ENCODE results near the gene PARD3.

PARD3 gene

DNA sequence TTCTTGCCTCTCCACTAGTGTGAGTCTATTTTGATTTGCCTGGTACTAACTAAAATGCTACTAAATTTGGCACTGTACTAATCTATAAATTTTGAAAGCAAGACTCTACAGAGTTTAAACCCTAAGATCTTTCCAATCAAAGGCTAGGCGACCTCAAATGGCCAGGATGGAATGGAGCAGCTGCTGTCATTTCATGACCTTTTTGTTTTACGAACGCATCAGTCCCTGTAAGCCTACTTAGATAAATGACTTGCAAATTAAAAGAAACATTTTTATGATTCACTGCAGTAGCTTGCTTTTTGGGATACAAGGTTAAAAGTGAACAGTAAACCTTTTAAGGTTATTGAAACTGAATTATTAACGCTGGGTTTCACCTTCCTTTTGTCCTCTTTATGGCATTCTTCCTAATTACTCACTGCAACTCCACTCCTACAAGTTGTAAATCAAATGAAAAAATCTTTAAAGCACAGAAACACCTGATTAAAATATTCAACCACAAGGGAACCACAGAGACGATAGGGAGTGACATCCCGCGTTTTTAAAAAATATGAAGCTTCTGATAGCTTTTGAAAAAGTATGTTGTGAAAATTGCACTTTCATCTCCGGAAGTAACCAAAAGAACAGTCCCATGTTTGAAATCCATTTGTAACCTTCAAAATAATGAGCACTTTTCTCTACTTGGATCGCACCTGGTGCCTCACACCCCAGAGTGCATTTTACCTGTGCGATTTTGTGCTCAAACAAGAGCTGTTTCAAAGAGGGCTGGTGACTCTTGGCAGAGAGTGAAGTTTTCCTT, 595.1 kb downstream of the PARD3 start:
- CTCF ChIA-PET, result interaction anchor here (0.9 kb wide), 1 partner anchor 20 kb away, joined by 3 read pairs; no protein-coding TSS in a partner anchor
- POLR2A ChIA-PET, result no interaction called here
- no peak for DNase-seq (ENCODE audit: extremely low spot score)
- TF ChIP-seq, protein P1, sequence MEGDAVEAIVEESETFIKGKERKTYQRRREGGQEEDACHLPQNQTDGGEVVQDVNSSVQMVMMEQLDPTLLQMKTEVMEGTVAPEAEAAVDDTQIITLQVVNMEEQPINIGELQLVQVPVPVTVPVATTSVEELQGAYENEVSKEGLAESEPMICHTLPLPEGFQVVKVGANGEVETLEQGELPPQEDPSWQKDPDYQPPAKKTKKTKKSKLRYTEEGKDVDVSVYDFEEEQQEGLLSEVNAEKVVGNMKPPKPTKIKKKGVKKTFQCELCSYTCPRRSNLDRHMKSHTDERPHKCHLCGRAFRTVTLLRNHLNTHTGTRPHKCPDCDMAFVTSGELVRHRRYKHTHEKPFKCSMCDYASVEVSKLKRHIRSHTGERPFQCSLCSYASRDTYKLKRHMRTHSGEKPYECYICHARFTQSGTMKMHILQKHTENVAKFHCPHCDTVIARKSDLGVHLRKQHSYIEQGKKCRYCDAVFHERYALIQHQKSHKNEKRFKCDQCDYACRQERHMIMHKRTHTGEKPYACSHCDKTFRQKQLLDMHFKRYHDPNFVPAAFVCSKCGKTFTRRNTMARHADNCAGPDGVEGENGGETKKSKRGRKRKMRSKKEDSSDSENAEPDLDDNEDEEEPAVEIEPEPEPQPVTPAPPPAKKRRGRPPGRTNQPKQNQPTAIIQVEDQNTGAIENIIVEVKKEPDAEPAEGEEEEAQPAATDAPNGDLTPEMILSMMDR (IDR thresholded peaks at IDR 0.05; ENCODE audit: control extremely low read depth, extremely low read depth, low read depth, missing control alignments), result no peak

DNA sequence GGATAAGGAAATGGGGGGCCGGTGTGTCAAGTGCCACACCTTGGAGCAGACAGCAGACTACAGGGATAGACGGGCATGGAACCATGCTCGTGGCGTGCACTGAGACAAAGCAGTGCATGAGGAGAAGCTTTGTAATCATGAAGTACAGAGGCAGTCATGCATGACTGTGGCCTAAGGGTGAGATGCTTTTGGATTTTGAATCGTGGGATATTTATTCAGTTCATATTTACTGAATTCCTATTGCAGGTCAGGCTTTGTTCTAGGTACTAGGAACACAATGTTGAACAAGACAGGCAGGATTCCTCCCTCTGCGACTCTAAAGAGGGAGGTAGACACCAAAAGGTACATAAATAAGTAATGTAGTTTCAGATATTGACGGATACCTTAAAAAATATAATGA, 597.6 kb downstream of the PARD3 start:
- DNase-seq (ENCODE audit: extremely low spot score), result no peak
- ChIA-PET CTCF (no interaction called here), POLR2A (no interaction called here)
- TF ChIP-seq, protein P1 (IDR thresholded peaks at IDR 0.05; ENCODE audit: control extremely low read depth, extremely low read depth, low read depth, missing control alignments), result no peak

DNA sequence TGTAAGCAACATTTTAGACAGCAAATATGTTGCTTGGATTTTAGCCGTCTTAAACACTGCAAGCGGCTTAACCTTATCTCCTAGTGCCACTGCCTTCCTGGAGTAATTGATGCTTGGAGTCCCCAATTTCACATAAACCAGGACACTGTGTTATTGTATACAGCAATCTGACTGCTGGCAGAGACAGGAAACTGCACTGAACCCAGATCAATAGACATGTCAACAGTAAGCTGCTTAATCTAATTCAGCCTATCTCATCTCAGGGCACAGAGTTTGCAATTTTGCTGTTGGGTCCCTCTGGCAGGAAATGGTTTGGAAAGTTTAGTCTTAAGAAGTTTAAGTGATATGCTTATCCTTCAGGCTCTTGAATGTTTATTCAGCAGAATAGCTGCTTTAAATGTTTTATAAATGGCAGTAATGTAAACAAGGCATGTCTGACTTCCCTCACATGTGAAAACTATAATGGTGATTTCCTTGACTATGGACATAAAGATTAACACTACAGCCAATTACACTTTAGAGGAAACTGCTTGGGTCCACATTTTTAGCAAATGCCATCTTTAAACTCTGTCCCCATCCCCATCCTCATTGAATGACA, 598.6 kb downstream of the PARD3 start:
- ChIA-PET POLR2A (no interaction called here), CTCF (interaction anchor here (2.3 kb wide), 1 partner anchor 12 kb away, joined by 5 read pairs; no protein-coding TSS in a partner anchor)
- DNase-seq (ENCODE audit: extremely low spot score), result no peak
- TF ChIP-seq, protein P1 (IDR thresholded peaks at IDR 0.05; ENCODE audit: control extremely low read depth, extremely low read depth, low read depth, missing control alignments), result no peak

DNA sequence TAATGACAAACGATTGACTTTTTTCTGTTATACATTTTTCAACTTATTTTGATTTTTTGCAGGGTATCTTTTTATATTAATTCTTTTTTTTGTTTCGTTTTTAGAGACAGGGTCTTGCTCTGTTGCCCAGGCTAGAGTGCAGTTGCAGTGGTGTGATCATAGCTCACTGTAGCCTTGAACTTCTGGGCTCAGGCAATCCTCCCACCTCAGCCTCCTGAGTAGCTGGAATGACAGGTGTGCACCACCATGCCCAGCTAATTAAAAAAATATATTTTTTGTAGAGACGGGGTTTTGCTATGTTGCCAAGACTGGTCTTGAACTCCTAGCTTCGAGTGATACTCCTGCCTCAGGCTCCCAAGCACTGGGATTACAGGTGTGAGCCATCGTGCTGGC, 601.3 kb downstream of the PARD3 start:
- ChIA-PET CTCF (no interaction called here), POLR2A (no interaction called here)
- DNase-seq (ENCODE audit: extremely low spot score), result no peak
- TF ChIP-seq, protein P1 (IDR thresholded peaks at IDR 0.05; ENCODE audit: control extremely low read depth, extremely low read depth, low read depth, missing control alignments), result no peak

DNA sequence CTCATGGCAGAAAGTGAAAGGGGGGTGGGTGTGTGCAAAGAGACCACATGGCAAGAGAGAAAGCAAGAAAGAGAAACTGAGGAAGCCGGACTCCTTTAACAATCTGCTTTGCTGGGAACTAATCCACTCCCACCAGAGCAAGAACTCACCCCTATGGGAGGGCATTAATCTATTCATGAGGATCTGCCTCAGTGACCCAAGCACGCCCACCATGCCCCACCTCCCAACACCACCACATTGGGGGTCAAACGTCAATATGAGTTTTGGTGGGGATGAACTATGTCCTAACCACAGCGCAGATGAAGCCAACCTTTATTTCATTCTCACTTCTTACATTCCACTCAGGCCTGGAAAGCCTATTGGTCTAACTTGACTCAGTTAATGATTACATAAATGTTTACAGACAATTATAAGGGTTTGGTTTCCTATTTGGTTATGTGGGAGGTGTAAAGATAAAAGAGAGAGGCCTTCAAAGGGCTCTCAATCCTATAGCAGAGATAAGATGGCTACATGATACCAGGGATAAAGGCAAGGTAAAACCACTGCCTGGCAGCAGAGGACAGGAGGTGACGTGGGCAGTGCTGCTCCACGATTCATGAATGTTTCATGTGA, 601.8 kb downstream of the PARD3 start:
- POLR2A ChIA-PET, result no interaction called here
- CTCF ChIA-PET, result no interaction called here
- TF ChIP-seq, protein P1 (IDR thresholded peaks at IDR 0.05; ENCODE audit: control extremely low read depth, extremely low read depth, low read depth, missing control alignments), result no peak
- DNase-seq (ENCODE audit: extremely low spot score), result no peak

DNA sequence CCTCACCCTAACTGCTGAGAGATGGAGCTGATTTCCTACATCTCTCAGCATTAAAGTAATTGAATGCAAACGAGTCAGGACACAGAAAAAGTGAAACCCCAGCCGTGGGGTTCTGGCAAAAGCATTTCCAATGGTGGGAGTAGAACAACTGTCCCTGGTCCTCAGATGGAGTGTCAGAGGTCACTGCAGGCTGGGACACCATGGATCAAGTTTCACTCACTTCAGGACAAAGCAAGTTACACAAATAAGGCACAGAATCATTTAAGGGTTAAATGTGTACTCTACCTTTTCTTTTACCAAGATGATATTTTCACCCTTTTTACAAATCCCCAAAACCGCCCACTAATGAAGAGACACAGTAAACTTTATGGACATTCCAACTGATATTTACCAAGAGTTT, 607.8 kb downstream of the PARD3 start:
- POLR2A ChIA-PET, result no interaction called here
- DNase-seq (ENCODE audit: extremely low spot score), result no peak

More for the DNA sequence above, 607.8 kb downstream of the PARD3 start:
- CTCF ChIA-PET, result no interaction called here
- TF ChIP-seq, protein P1 (IDR thresholded peaks at IDR 0.05; ENCODE audit: control extremely low read depth, extremely low read depth, low read depth, missing control alignments), result no peak

Data from GM10248 (cell line).